Measurements from ENCODE around the gene ASIC3.

DNA sequence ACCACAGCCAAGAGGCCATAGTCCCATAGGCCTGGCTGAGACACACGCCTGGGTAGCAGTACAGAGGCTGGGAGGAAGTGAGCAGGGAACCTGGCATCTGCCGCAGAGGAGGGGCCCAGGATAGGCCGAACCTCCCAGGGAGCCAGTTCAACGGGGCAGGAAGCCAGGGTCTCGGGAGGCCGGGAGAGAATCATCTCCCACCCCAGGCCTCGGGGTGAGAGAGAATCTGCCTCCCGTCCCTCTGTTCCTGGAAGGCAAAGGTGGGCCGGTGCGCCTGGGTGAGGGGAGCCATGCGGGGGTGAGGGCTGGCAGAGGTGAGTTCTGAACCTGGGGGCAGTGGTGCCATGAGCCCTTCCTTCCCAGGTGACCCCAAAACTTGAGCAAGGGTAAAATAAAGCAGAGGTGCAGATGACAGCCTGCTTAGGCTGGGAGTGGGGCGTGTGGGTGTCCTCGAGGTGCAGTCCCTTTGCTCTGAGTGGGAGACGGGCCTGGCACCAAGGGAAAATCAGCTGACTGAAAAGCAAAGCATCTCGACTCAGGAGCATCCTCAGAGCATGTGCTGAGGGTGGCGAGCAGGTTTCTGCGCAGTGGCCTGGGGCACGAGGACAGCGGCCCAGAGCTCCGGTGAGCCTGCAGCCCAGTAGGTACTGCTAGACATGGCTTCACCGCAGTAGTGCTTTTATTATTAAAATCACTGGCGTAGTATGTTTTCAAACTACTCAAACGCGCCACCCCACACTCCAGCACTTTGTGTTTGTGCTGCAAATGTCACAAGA, 53.5 kb downstream of the ASIC3 start:
- TF ChIP-seq CTCF (IDR thresholded peaks at IDR 0.05; ENCODE audit: poor library complexity) (no peak), EZH2 (IDR thresholded peaks at IDR 0.05; ENCODE audit: borderline replicate concordance) (no peak), EZH2phosphoT487 (IDR thresholded peaks at IDR 0.05; ENCODE audit: low read depth, severe bottlenecking, unreplicated experiment) (no peak)
